Nephron (organoid): Measurements from ENCODE around the gene TRIM9.

Experiments used
- H3K27ac Mint-ChIP-seq, 3 experiments: 2 replicates each; pipeline ENCODE4 v1.8.0; 2020; ENCODE audit warnings: mixed read lengths in 3 of 3, mild to moderate bottlenecking in 2 of 3, moderate library complexity in 1 of 3
- H3K27me3 Mint-ChIP-seq: 2 replicates; pipeline ENCODE4 v1.8.0; 2021; ENCODE audit warnings: low read depth, mild to moderate bottlenecking, moderate library complexity, mixed read lengths
- H3K36me3 Mint-ChIP-seq: 2 replicates; pipeline ENCODE4 v1.8.0; 2020; ENCODE audit warnings: low read depth, mixed read lengths
- H3K4me1 Mint-ChIP-seq: 2 replicates; pipeline ENCODE4 v1.8.0; 2020; ENCODE audit warnings: mixed read lengths
- H3K4me3 Mint-ChIP-seq, 3 experiments: 2 replicates each; pipeline ENCODE4 v1.8.0; 2020; ENCODE audit warnings: mild to moderate bottlenecking in 3 of 3, mixed read lengths in 3 of 3, moderate library complexity in 2 of 3
- H3K9me3 Mint-ChIP-seq: 2 replicates; pipeline ENCODE4 v1.8.0; 2020; ENCODE audit warnings: mixed read lengths
- TF ChIP-seq, protein P1 (sequence below), 3 experiments: fragments of 200-600 bp; sonication (generic); IDR thresholded peaks; one replicate each; pipeline ENCODE4 v1.5.0; 2021; ENCODE audit warnings: antibody characterized with exemption in 3 of 3; ENCODE audit not compliant: unreplicated experiment in 3 of 3

Gene TRIM9

GRCh38 chr14:50967790-50968189 is 127.1 kb downstream of the TRIM9 start:
- Mint-ChIP-seq H3K27me3 (peaks cover 5% of the 10 kb centered on the region), H3K4me1 (peaks cover 36% of the 10 kb centered on the region), H3K27ac (no peak overlapping the region), H3K4me3 (no peak overlapping the region), H3K9me3 (no peaks in the 10 kb centered on the region), H3K36me3 (no peaks in the 10 kb centered on the region)
- TF ChIP-seq, protein P1, sequence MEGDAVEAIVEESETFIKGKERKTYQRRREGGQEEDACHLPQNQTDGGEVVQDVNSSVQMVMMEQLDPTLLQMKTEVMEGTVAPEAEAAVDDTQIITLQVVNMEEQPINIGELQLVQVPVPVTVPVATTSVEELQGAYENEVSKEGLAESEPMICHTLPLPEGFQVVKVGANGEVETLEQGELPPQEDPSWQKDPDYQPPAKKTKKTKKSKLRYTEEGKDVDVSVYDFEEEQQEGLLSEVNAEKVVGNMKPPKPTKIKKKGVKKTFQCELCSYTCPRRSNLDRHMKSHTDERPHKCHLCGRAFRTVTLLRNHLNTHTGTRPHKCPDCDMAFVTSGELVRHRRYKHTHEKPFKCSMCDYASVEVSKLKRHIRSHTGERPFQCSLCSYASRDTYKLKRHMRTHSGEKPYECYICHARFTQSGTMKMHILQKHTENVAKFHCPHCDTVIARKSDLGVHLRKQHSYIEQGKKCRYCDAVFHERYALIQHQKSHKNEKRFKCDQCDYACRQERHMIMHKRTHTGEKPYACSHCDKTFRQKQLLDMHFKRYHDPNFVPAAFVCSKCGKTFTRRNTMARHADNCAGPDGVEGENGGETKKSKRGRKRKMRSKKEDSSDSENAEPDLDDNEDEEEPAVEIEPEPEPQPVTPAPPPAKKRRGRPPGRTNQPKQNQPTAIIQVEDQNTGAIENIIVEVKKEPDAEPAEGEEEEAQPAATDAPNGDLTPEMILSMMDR (IDR thresholded peaks at IDR 0.05; ENCODE audit: unreplicated experiment in 3 of 3), result no peak

- H3K4me3 Mint-ChIP-seq, result no peak overlapping the region
- H3K27ac Mint-ChIP-seq, result peak overlapping the region in 2 of 3 experiments; percentile 42 to 72
- H3K27me3 Mint-ChIP-seq, result peaks cover 5% of the 10 kb centered on the region
- H3K9me3 Mint-ChIP-seq, result no peaks in the 10 kb centered on the region
- no peaks in the 10 kb centered on the region for H3K36me3 Mint-ChIP-seq
- peaks cover 41% of the 10 kb centered on the region for H3K4me1 Mint-ChIP-seq
- TF ChIP-seq, protein P1 (IDR thresholded peaks at IDR 0.05; ENCODE audit: unreplicated experiment in 3 of 3), result no peak
These were observed 127.8 kb downstream of the TRIM9 start for GRCh38 chr14:50967103-50967502.

- H3K9me3 Mint-ChIP-seq, result no peaks in the 10 kb centered on the region
- TF ChIP-seq, protein P1 (IDR thresholded peaks at IDR 0.05; ENCODE audit: unreplicated experiment in 3 of 3), result no peak
- H3K4me1 Mint-ChIP-seq, result peaks cover 50% of the 10 kb centered on the region
- H3K27ac Mint-ChIP-seq, result peak overlapping the region; percentile 90 to 96 (median 95)
- H3K36me3 Mint-ChIP-seq, result no peaks in the 10 kb centered on the region
- peaks cover under 1% of the 10 kb centered on the region for H3K27me3 Mint-ChIP-seq
- H3K4me3 Mint-ChIP-seq, result peak overlapping the region; percentile 11 to 32 (median 13)
These were observed 130.1 kb downstream of the TRIM9 start for GRCh38 chr14:50964683-50965390.

GRCh38 chr14:50963919-50964318 is 131.0 kb downstream of the TRIM9 start:
- H3K9me3 Mint-ChIP-seq, result no peaks in the 10 kb centered on the region
- no peaks in the 10 kb centered on the region for H3K36me3 Mint-ChIP-seq
- H3K27me3 Mint-ChIP-seq, result no peaks in the 10 kb centered on the region
- peaks cover 50% of the 10 kb centered on the region for H3K4me1 Mint-ChIP-seq
- H3K4me3 Mint-ChIP-seq, result no peak overlapping the region
- TF ChIP-seq, protein P1 (IDR thresholded peaks at IDR 0.05; ENCODE audit: unreplicated experiment in 3 of 3), result no peak
- peak overlapping the region; percentile 90 to 96 (median 95) for H3K27ac Mint-ChIP-seq

DNA sequence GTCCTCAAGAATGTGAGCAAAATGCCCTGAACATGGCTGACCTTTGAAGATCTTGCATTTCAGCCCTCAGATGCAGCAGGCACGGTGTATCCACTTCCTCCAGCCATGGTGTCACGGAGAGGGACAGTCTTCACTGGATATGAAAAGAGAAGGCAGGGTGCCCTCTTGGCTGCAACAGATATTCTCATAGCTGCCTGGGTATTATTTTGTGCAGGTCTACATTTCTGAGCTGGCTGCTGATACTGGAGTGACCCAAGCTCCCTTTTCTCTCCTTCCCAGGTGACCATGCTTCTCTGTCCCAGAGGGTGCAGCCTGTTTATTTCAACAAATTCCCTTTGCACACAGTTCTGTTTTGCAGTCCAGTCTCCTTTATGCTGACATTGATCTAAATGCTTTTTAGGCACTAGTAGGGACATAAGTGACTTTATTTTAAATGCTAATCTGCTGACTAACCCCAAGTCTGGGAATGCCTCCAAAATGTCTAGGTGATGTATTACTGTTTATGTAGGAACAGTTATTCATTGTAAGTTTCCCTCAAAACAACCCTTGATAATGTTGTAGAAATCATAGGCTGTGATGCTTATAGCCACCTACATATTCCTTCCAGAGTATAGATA is 133.2 kb downstream of the TRIM9 start:
- H3K4me3 Mint-ChIP-seq, result peak overlapping the region; percentile 69 to 81 (median 77)
- H3K36me3 Mint-ChIP-seq, result no peaks in the 10 kb centered on the region
- TF ChIP-seq, protein P1 (IDR thresholded peaks at IDR 0.05; ENCODE audit: unreplicated experiment in 3 of 3), result no peak
- peak overlapping the region; percentile 95 to 98 (median 96) for H3K27ac Mint-ChIP-seq
- peaks cover 46% of the 10 kb centered on the region for H3K4me1 Mint-ChIP-seq
- H3K9me3 Mint-ChIP-seq, result no peaks in the 10 kb centered on the region
- no peaks in the 10 kb centered on the region for H3K27me3 Mint-ChIP-seq
